ENCODE data around the gene DLGAP4. TPM values are rescaled to one million over a fixed set of nuclear protein-coding genes. Genes with fewer than 3 reads are reported as not detected.
A peak's percentile ranks its signal among the peaks of the same experiment; 100 is the strongest.

The DLGAP4 gene
- total and polyA plus RNA-seq, 2 of the 8 experiments (the other 6 are each of a cell fraction or from before 2014, with no cell fraction given): 41.2 to 57.2 TPM

DNA sequence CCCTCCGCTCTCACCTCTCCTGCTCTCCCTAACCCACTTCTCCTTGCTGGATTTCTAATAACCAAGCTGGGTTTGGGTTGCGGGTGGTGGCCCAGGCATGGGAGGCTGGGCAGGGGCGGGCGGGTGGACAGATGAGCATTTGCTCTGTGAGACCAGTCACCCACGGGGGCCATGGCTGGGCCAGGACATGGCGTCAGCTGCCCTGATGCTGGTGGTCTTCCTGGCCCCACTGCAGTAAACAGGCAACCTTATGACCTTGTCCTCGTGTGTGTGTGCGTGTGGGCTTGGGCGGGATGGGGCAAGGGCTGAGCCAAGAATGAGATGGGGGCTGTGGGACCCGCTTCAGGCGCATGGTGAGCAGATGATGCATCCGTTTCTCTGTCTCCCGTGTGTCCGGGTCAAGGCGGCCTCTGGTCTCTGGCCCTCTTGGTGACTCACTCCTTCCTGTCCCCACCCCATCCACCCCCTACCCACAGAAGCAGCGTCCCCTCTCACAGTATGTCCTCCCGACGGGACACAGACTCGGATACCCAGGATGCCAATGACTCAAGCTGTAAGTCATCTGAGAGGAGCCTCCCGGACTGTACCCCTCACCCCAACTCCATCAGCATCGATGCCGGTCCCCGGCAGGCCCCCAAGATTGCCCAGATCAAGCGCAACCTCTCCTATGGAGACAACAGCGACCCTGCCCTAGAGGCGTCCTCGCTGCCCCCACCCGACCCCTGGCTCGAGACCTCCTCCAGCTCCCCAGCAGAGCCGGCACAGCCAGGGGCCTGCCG, 193.8 kb downstream of the DLGAP4 start:
- Histone ChIP-seq H3K4me3 (ENCODE audit: extremely low read depth in 1 of 4, insufficient read depth in 2 of 4, low read depth in 3 of 4, low read length in 4 of 4) (no peak overlapping the region), H2BK20ac (ENCODE audit: low read length) (no peak overlapping the region), H3K79me2 (ENCODE audit: control insufficient read depth in 1 of 2, insufficient read depth in 2 of 2, low read length in 2 of 2) (no peaks in the 10 kb centered on the region), H2BK5ac (ENCODE audit: low read depth, low read length) (no peak overlapping the region), H4K8ac (ENCODE audit: extremely low read depth, insufficient read depth, low read length) (peak overlapping the region; percentile 35; the same call in 1 of the 2 replicates), H3K14ac (ENCODE audit: insufficient read length) (no peak overlapping the region), H3K23me2 (ENCODE audit: low read depth, low read length) (no peaks in the 10 kb centered on the region), H3K4me2 (ENCODE audit: insufficient read depth in 1 of 2, low read depth in 2 of 2, low read length in 2 of 2) (no peak overlapping the region), H3K23ac (ENCODE audit: insufficient read length) (no peak overlapping the region), H4K5ac (ENCODE audit: insufficient read length, low read depth, low read length) (no peak overlapping the region), H2BK12ac (ENCODE audit: low read depth, low read length) (no peak overlapping the region), H2AK5ac (ENCODE audit: low read depth, low read length) (no peak overlapping the region), H2BK15ac (ENCODE audit: low read length) (no peak overlapping the region), H3K9ac (replicated peaks in 1 of 4; ENCODE audit: extremely low read depth in 1 of 4, low read depth in 3 of 4, low read length in 3 of 4) (no peak overlapping the region), H3K9me3 (ENCODE audit: insufficient read depth in 2 of 2, low read depth in 1 of 2, low read length in 1 of 2) (no peaks in the 10 kb centered on the region), H4K20me1 (replicated peaks in 1 of 2; ENCODE audit: control insufficient read depth in 1 of 2, insufficient read depth in 2 of 2, low read length in 2 of 2) (peaks cover 10 to 15% of the 10 kb centered on the region in 2 experiments), H3K4ac (replicated peaks; ENCODE audit: insufficient read length, low read depth, low read length) (no peak overlapping the region), H3K27ac (ENCODE audit: low read depth, low read length) (no peak overlapping the region), H3K56ac (replicated peaks; ENCODE audit: insufficient read length, low read depth, low read length) (no peak overlapping the region), H4K91ac (replicated peaks; ENCODE audit: insufficient read length, low read length) (no peak overlapping the region), H3K27me3 (replicated peaks in 1 of 4; ENCODE audit: control insufficient read depth in 3 of 4, extremely low read depth in 1 of 4, insufficient read depth in 3 of 4, low read length in 3 of 4) (no peaks in the 10 kb centered on the region; a peak in 1 of 7 replicates), H3K79me1 (ENCODE audit: low read depth, low read length) (peaks cover 4% of the 10 kb centered on the region; the same call in 1 of the 2 replicates), H2BK120ac (replicated peaks; ENCODE audit: low read depth, low read length) (no peak overlapping the region), H3K18ac (ENCODE audit: extremely low read depth, low read length) (no peak overlapping the region), H3K36me3 (ENCODE audit: control insufficient read depth in 2 of 4, insufficient read depth in 4 of 4, low read length in 3 of 4) (peaks cover 18 to 47% (median 30%) of the 10 kb centered on the region in 4 experiments; a peak in 7 of 8 replicates), H2AFZ (ENCODE audit: low read length) (no peak overlapping the region), H3K4me1 (replicated peaks in 1 of 4; ENCODE audit: control insufficient read depth in 3 of 4, insufficient read depth in 4 of 4, low read length in 3 of 4) (no peaks in the 10 kb centered on the region)
- DNase-seq (ENCODE audit: low read depth in 1 of 2, low spot score in 2 of 2) (no peak), FAIRE-seq (no peak)
- ChIA-PET CTCF (ENCODE audit: partially characterized antibody) (interaction anchor here (0.7 to 4.0 kb wide), 6 partner anchors 8 to 286 kb away, joined by 3 to 19 read pairs (median 4); no protein-coding TSS in a partner anchor), POLR2A (ENCODE audit: partially characterized antibody) (interaction anchor here (1.9 kb wide), 1 partner anchor 178 kb away, joined by 5 read pairs; no protein-coding TSS in a partner anchor)
- 89% methylated on average over 28 of the region's 31 CpGs; no CpG with 5 or more reads in 1 of the 2 experiments for WGBS, 2 experiments (ENCODE audit: extremely low coverage in 1 of 2, insufficient coverage in 1 of 2, insufficient read length in 1 of 2, insufficient replicate concordance in 2 of 2, low coverage in 1 of 2, low lambda C conversion rate in 2 of 2, missing lambda C conversion rate in 1 of 2)
- TF ChIP-seq SIX5 (IDR thresholded peaks at IDR 0.05; ENCODE audit: low read depth, low read length) (no peak), RXRA (IDR thresholded peaks at IDR 0.05; ENCODE audit: insufficient read depth, low read depth, low read length) (no peak), TBP (IDR thresholded peaks at IDR 0.05; ENCODE audit: low read depth, low read length) (no peak), SP4 (IDR thresholded peaks at IDR 0.05; ENCODE audit: low read length) (no peak), YY1 (IDR thresholded peaks at IDR 0.05; ENCODE audit: low read depth, low read length) (no peak), SAP30 (IDR thresholded peaks at IDR 0.05; ENCODE audit: insufficient read depth, insufficient replicate concordance, low read length) (no peak), TAF7 (optimal IDR thresholded peaks at IDR 0.05; ENCODE audit: borderline replicate concordance, low read depth, low read length) (no peak), CTBP2 (IDR thresholded peaks at IDR 0.05; ENCODE audit: borderline replicate concordance, insufficient read depth, insufficient read length, low read length) (no peak), TEAD4 (IDR thresholded peaks at IDR 0.05; ENCODE audit: low read depth, low read length) (no peak), SP2 (IDR thresholded peaks at IDR 0.05; ENCODE audit: low read length) (no peak), TCF12 (IDR thresholded peaks at IDR 0.05; ENCODE audit: low read depth, low read length) (no peak), ASH2L (IDR thresholded peaks at IDR 0.05; ENCODE audit: low read length) (no peak), POLR2A (IDR thresholded peaks at IDR 0.05; ENCODE audit: control extremely low read depth in 1 of 2, low read depth in 2 of 2, low read length in 2 of 2) (no peak)

All from H1 (cell line).